Right kidney (tissue), 1 donor: ENCODE results near the gene IL11RA.
"Not testable (repeated sequence)": the region's sequence is repeated elsewhere in the genome, so short reads cannot be mapped to it uniquely, and the experiment has no call there.

Experiments used
- DNase-seq: peaks from one replicate; pipeline ENCODE4 v3.0.0-alpha.2; 2016

IL11RA gene

GRCh38 chr9:34628656-34629490, 23.1 kb upstream of the IL11RA start, which contains the start of gene ARID3C:
Gene ARID3C, minus strand, starts transcription at chr9:34629066. Its CDS starts 1,052 bp downstream, at chr9:34628014.
- peak; percentile 46 for DNase-seq

GRCh38 chr9:34629491-34629808, 22.5 kb upstream of the IL11RA start:
- no peak for DNase-seq

- DNase-seq = no peak
Measured at GRCh38 chr9:34630402-34631154, 21.4 kb upstream of the IL11RA start.

- DNase-seq = no peak
Measured at GRCh38 chr9:34633166-34633565, 18.8 kb upstream of the IL11RA start.

- peak; percentile 53 for DNase-seq
Measured at GRCh38 chr9:34633851-34634550, 18.0 kb upstream of the IL11RA start.

- DNase-seq = no peak
Measured at GRCh38 chr9:34634551-34635248, 17.3 kb upstream of the IL11RA start.

- DNase-seq = no peak
Measured at GRCh38 chr9:34635556-34635955, 16.4 kb upstream of the IL11RA start.

GRCh38 chr9:34636791-34637355, 15.1 kb upstream of the IL11RA start:
- DNase-seq = no peak

- peak; percentile 96 for DNase-seq
Measured at GRCh38 chr9:34637356-34638137, 14.4 kb upstream of the IL11RA start, which contains the start of gene SIGMAR1. Gene SIGMAR1, minus strand, starts transcription at chr9:34637787. Its CDS starts 90 bp downstream, at chr9:34637697.

- DNase-seq = no peak
Measured at GRCh38 chr9:34638138-34638445, 13.9 kb upstream of the IL11RA start.

GRCh38 chr9:34639322-34639721, 12.7 kb upstream of the IL11RA start:
- not testable (repeated sequence) for DNase-seq

GRCh38 chr9:34642679-34643078, 9.3 kb upstream of the IL11RA start:
- DNase-seq = no peak

- DNase-seq = no peak
Measured at GRCh38 chr9:34644766-34645314, 7.1 kb upstream of the IL11RA start.

- DNase-seq = peak; percentile 94
Measured at GRCh38 chr9:34646211-34647083, 5.5 kb upstream of the IL11RA start, which contains the start of gene GALT. Gene GALT, plus strand, starts transcription at chr9:34646675. Its CDS starts 30 bp downstream, at chr9:34646705.

GRCh38 chr9:34647084-34647403, 4.9 kb upstream of the IL11RA start:
- no peak for DNase-seq

- no peak for DNase-seq
Measured at GRCh38 chr9:34647651-34648050, 4.3 kb upstream of the IL11RA start.

- DNase-seq = no peak
Measured at GRCh38 chr9:34648673-34649072, 3.3 kb upstream of the IL11RA start.

- DNase-seq = no peak
Measured at GRCh38 chr9:34650816-34651215, 1.2 kb upstream of the IL11RA start.

GRCh38 chr9:34651321-34651720, 664 bp upstream of the IL11RA start:
- no peak for DNase-seq

- DNase-seq = no peak
Measured at GRCh38 chr9:34652602-34653000, 616 bp downstream of the IL11RA start.
